HCT116 (cell line): Measurements from ENCODE around the gene TOX2.

ENCODE experiments used
- CEBPB ChIP-seq: IDR thresholded peaks from 2 replicates; pipeline ENCODE4 v1.6.1; 2012; ENCODE audit warnings: low read depth
- EZH2 ChIP-seq: fragments of 200-600 bp; sonication (generic); IDR thresholded peaks from 2 replicates; pipeline ENCODE4 v1.6.1; 2017; ENCODE audit warnings: antibody characterized with exemption, mixed run types
- EZH2phosphoT487 ChIP-seq: fragments of 200-600 bp; IDR thresholded peaks from 2 replicates; pipeline ENCODE4 v1.6.1; 2018; ENCODE audit warnings: antibody characterized with exemption, borderline replicate concordance
- FOSL1 ChIP-seq: IDR thresholded peaks from 2 replicates; pipeline ENCODE4 v1.6.1; 2012; ENCODE audit warnings: low read depth
- JUND ChIP-seq: IDR thresholded peaks from 2 replicates; pipeline ENCODE4 v1.6.1; 2012
- POLR2A ChIP-seq: IDR thresholded peaks from 2 replicates; pipeline ENCODE4 v1.7.0; 2011; ENCODE audit warnings: borderline replicate concordance; ENCODE audit not compliant: insufficient read depth, insufficient read length; ENCODE audit errors: extremely low read depth
- POLR2AphosphoS5 ChIP-seq: IDR thresholded peaks from 2 replicates; pipeline ENCODE4 v1.6.1; 2011; ENCODE audit warnings: mild to moderate bottlenecking, low read depth, low read length, moderate library complexity
- RAD21 ChIP-seq: IDR thresholded peaks from 2 replicates; pipeline ENCODE4 v1.6.1; 2012; ENCODE audit warnings: low read depth, mild to moderate bottlenecking
- SP1 ChIP-seq: IDR thresholded peaks from 2 replicates; pipeline ENCODE4 v1.6.1; 2012; ENCODE audit warnings: low read depth
- SRF ChIP-seq: IDR thresholded peaks from 2 replicates; pipeline ENCODE4 v1.6.1; 2012; ENCODE audit warnings: low read depth
- TF ChIP-seq, protein P1 (sequence below), 3 experiments: fragments of 200-600 bp in 1 of 3; sonication (generic) in 1 of 3; IDR thresholded peaks in 2 of 3; conservative IDR thresholded peaks in 1 of 3; 2 replicates each; pipeline ENCODE4 v1.5.1; 2012 to 2017; ENCODE audit warnings: low read depth in 2 of 3, low read length in 2 of 3, antibody characterized with exemption in 1 of 3, borderline replicate concordance in 1 of 3, control low read depth in 1 of 3, mild to moderate bottlenecking in 1 of 3, mixed read lengths in 1 of 3, mixed run types in 1 of 3, moderate library complexity in 1 of 3; ENCODE audit not compliant: insufficient read depth in 1 of 3
- TF ChIP-seq, protein P2 (sequence below): IDR thresholded peaks from 2 replicates; pipeline ENCODE4 v1.6.1; 2012; ENCODE audit warnings: low read depth
- TF ChIP-seq, protein P3 (sequence below): IDR thresholded peaks from 2 replicates; pipeline ENCODE4 v1.6.1; 2011; ENCODE audit warnings: mild to moderate bottlenecking, low read length, moderate library complexity; ENCODE audit not compliant: insufficient replicate concordance; ENCODE audit errors: extremely low read depth
- TF ChIP-seq, protein P4 (sequence below): IDR thresholded peaks from 2 replicates; pipeline ENCODE4 v1.6.1; 2012

DNA sequence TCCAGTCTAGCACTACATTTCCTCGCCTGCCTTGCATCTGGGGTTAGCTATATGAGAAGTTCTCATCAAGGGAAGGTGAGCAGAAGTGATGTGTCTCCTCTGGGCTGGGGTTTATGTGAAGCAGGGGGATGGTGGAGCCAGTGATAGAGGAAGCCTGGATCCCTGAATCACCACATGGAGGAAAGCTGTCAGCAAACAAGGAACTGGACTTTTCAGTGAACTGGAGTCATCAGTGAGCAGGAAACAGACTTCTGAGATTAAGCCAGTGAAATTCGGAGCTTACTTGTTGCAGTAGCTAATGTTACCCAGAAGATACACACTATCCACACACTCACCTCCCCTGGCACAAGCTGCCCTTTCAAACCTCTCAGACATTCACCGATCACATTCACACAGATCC, 13.4 kb upstream of the TOX2 start:
- TF ChIP-seq POLR2A, result no peak
- TF ChIP-seq, protein P1, sequence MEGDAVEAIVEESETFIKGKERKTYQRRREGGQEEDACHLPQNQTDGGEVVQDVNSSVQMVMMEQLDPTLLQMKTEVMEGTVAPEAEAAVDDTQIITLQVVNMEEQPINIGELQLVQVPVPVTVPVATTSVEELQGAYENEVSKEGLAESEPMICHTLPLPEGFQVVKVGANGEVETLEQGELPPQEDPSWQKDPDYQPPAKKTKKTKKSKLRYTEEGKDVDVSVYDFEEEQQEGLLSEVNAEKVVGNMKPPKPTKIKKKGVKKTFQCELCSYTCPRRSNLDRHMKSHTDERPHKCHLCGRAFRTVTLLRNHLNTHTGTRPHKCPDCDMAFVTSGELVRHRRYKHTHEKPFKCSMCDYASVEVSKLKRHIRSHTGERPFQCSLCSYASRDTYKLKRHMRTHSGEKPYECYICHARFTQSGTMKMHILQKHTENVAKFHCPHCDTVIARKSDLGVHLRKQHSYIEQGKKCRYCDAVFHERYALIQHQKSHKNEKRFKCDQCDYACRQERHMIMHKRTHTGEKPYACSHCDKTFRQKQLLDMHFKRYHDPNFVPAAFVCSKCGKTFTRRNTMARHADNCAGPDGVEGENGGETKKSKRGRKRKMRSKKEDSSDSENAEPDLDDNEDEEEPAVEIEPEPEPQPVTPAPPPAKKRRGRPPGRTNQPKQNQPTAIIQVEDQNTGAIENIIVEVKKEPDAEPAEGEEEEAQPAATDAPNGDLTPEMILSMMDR (IDR thresholded peaks at IDR 0.05 in 2 of 3, conservative IDR thresholded peaks at IDR 0.05 in 1 of 3; ENCODE audit: borderline replicate concordance in 1 of 3, insufficient read depth in 1 of 3, low read depth in 2 of 3, low read length in 2 of 3), result no peak
- no peak for TF ChIP-seq FOSL1
- no peak for TF ChIP-seq RAD21
- no peak for TF ChIP-seq SP1
- TF ChIP-seq, protein P2, sequence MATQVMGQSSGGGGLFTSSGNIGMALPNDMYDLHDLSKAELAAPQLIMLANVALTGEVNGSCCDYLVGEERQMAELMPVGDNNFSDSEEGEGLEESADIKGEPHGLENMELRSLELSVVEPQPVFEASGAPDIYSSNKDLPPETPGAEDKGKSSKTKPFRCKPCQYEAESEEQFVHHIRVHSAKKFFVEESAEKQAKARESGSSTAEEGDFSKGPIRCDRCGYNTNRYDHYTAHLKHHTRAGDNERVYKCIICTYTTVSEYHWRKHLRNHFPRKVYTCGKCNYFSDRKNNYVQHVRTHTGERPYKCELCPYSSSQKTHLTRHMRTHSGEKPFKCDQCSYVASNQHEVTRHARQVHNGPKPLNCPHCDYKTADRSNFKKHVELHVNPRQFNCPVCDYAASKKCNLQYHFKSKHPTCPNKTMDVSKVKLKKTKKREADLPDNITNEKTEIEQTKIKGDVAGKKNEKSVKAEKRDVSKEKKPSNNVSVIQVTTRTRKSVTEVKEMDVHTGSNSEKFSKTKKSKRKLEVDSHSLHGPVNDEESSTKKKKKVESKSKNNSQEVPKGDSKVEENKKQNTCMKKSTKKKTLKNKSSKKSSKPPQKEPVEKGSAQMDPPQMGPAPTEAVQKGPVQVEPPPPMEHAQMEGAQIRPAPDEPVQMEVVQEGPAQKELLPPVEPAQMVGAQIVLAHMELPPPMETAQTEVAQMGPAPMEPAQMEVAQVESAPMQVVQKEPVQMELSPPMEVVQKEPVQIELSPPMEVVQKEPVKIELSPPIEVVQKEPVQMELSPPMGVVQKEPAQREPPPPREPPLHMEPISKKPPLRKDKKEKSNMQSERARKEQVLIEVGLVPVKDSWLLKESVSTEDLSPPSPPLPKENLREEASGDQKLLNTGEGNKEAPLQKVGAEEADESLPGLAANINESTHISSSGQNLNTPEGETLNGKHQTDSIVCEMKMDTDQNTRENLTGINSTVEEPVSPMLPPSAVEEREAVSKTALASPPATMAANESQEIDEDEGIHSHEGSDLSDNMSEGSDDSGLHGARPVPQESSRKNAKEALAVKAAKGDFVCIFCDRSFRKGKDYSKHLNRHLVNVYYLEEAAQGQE, result no peak
- TF ChIP-seq JUND, result no peak
- TF ChIP-seq EZH2, result no peak
- TF ChIP-seq POLR2AphosphoS5, result no peak
- no peak for TF ChIP-seq SRF
- no peak for TF ChIP-seq CEBPB
- TF ChIP-seq, protein P3, sequence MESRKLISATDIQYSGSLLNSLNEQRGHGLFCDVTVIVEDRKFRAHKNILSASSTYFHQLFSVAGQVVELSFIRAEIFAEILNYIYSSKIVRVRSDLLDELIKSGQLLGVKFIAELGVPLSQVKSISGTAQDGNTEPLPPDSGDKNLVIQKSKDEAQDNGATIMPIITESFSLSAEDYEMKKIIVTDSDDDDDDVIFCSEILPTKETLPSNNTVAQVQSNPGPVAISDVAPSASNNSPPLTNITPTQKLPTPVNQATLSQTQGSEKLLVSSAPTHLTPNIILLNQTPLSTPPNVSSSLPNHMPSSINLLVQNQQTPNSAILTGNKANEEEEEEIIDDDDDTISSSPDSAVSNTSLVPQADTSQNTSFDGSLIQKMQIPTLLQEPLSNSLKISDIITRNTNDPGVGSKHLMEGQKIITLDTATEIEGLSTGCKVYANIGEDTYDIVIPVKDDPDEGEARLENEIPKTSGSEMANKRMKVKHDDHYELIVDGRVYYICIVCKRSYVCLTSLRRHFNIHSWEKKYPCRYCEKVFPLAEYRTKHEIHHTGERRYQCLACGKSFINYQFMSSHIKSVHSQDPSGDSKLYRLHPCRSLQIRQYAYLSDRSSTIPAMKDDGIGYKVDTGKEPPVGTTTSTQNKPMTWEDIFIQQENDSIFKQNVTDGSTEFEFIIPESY, result no peak
- TF ChIP-seq, protein P4, sequence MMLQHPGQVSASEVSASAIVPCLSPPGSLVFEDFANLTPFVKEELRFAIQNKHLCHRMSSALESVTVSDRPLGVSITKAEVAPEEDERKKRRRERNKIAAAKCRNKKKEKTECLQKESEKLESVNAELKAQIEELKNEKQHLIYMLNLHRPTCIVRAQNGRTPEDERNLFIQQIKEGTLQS, result no peak
- TF ChIP-seq EZH2phosphoT487, result no peak
